HuH-7.5 (cell line): ENCODE measurements around the gene TLL2.

Source experiments
- DNase-seq: peaks from one replicate; pipeline ENCODE4 v3.0.0; 2011; ENCODE audit warnings: low spot score

TLL2 gene

GRCh38 chr10:96319754-96320474, 193.8 kb downstream of the TLL2 start:
- no peak for DNase-seq

- DNase-seq: no peak
These were observed 196.5 kb downstream of the TLL2 start for GRCh38 chr10:96317067-96317833.
